HL-60 (cell line): ENCODE data around the gene POLG2.

Experiments
- POLR2AphosphoS5 ChIP-seq: IDR thresholded peaks from 2 replicates; pipeline ENCODE4 v1.6.1; 2012; ENCODE audit warnings: low read depth
- SPI1 ChIP-seq: IDR thresholded peaks from 2 replicates; pipeline ENCODE4 v1.6.1; 2012; ENCODE audit warnings: low read depth, mild to moderate bottlenecking, borderline replicate concordance
- TF ChIP-seq, protein P1 (sequence below): IDR thresholded peaks from one replicate; pipeline ENCODE4 v1.5.1; 2011; ENCODE audit warnings: low read length, control low read depth, inconsistent platforms; ENCODE audit not compliant: insufficient read depth
- TF ChIP-seq, protein P2 (sequence below): IDR thresholded peaks from 2 replicates; pipeline ENCODE4 v1.6.1; 2012; ENCODE audit warnings: low read depth; ENCODE audit not compliant: insufficient replicate concordance

GRCh38 chr17:64491994-64492393, 4.9 kb downstream of the POLG2 start:
- TF ChIP-seq, protein P1, sequence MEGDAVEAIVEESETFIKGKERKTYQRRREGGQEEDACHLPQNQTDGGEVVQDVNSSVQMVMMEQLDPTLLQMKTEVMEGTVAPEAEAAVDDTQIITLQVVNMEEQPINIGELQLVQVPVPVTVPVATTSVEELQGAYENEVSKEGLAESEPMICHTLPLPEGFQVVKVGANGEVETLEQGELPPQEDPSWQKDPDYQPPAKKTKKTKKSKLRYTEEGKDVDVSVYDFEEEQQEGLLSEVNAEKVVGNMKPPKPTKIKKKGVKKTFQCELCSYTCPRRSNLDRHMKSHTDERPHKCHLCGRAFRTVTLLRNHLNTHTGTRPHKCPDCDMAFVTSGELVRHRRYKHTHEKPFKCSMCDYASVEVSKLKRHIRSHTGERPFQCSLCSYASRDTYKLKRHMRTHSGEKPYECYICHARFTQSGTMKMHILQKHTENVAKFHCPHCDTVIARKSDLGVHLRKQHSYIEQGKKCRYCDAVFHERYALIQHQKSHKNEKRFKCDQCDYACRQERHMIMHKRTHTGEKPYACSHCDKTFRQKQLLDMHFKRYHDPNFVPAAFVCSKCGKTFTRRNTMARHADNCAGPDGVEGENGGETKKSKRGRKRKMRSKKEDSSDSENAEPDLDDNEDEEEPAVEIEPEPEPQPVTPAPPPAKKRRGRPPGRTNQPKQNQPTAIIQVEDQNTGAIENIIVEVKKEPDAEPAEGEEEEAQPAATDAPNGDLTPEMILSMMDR = no peak
- no peak for TF ChIP-seq POLR2AphosphoS5
- TF ChIP-seq, protein P2, sequence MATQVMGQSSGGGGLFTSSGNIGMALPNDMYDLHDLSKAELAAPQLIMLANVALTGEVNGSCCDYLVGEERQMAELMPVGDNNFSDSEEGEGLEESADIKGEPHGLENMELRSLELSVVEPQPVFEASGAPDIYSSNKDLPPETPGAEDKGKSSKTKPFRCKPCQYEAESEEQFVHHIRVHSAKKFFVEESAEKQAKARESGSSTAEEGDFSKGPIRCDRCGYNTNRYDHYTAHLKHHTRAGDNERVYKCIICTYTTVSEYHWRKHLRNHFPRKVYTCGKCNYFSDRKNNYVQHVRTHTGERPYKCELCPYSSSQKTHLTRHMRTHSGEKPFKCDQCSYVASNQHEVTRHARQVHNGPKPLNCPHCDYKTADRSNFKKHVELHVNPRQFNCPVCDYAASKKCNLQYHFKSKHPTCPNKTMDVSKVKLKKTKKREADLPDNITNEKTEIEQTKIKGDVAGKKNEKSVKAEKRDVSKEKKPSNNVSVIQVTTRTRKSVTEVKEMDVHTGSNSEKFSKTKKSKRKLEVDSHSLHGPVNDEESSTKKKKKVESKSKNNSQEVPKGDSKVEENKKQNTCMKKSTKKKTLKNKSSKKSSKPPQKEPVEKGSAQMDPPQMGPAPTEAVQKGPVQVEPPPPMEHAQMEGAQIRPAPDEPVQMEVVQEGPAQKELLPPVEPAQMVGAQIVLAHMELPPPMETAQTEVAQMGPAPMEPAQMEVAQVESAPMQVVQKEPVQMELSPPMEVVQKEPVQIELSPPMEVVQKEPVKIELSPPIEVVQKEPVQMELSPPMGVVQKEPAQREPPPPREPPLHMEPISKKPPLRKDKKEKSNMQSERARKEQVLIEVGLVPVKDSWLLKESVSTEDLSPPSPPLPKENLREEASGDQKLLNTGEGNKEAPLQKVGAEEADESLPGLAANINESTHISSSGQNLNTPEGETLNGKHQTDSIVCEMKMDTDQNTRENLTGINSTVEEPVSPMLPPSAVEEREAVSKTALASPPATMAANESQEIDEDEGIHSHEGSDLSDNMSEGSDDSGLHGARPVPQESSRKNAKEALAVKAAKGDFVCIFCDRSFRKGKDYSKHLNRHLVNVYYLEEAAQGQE = no peak
- TF ChIP-seq SPI1 = no peak
